ENCODE measurements around the gene ADCY1. TPM values are rescaled to one million over a fixed set of nuclear protein-coding genes. Genes with fewer than 3 reads are reported as not detected.

Gene ADCY1
- total and polyA plus RNA-seq, 4 donors: 0.33 to 20.1 (median 4.1) TPM

DNA sequence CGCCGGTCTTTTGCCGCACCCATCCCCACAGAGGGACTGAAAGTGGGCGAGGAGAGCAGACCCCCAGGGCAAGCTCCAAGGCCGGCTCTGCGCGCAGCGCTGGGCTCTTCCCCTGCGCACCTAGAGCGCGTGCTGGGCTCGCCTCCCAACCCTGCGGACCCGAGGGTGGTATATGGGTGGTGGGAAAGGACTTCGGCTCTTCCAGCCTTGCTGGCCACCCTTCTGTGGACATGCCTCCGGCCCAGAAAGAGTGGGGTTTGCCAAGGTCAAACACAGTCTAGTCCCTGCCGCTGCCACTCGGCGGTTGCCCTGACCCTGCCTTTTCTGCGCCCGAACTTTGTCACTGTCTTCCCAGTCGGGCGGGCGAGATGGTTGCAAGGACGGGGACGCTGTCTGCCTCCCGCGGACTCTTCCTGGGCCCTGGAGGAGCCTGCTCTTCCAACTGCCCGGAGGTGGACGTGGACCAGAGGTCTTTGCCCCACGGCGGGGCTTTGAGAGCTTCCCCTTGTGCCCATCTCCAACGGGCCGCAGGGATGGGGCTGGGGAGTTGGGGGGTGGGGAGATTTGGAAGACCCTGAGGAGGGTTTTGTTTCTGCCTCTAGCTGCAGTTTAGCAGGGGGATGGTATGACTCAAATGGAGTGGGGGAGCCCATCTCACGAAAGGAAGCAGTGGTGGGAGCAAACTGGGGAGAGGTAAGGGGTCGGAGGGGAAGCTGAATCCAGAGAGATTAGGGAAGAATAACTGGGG, 1.5 kb downstream of the ADCY1 start:
- no peak overlapping the region for H3K9ac ChIP-seq (ENCODE audit: low read depth in 1 of 2, low read length in 2 of 2)

GRCh38 chr7:45576249-45576929, 2.2 kb downstream of the ADCY1 start:
- whole genome bisulfite sequencing: 71% methylated on average over 12 of the region's 12 CpGs
- DNase-seq (ENCODE audit: low spot score): no peak
- Histone ChIP-seq H3K27ac (ENCODE audit: low read depth in 1 of 2, low read length in 2 of 2) (no peak overlapping the region), H3K36me3 (ENCODE audit: control insufficient read depth in 4 of 4, insufficient read depth in 3 of 4, low read depth in 1 of 4, low read length in 3 of 4) (no peaks in the 10 kb centered on the region), H3K9me3 (ENCODE audit: control insufficient read depth in 4 of 4, low read length in 3 of 4) (no peaks in the 10 kb centered on the region), H3K27me3 (ENCODE audit: control insufficient read depth in 4 of 4, insufficient read depth in 4 of 4, low read length in 3 of 4) (peaks cover 0 to 11% (median 5%) of the 10 kb centered on the region in 4 donors), H3K4me3 (ENCODE audit: low read depth in 1 of 3, low read length in 3 of 3) (no peak overlapping the region), H3K9ac (ENCODE audit: low read depth in 1 of 2, low read length in 2 of 2) (no peak overlapping the region), H3K4me1 (ENCODE audit: control insufficient read depth in 4 of 4, insufficient read depth in 4 of 4, low read length in 3 of 4) (peaks cover 6 to 15% (median 12%) of the 10 kb centered on the region in 4 donors)
- TF ChIP-seq GABPA (IDR thresholded peaks at IDR 0.05 in 1 of 2, conservative IDR thresholded peaks at IDR 0.05 in 1 of 2) (no peak), FOXA1 (IDR thresholded peaks at IDR 0.05) (no peak), REST (IDR thresholded peaks at IDR 0.05) (no peak), RXRA (IDR thresholded peaks at IDR 0.05) (no peak), FOXA2 (IDR thresholded peaks at IDR 0.05) (no peak), NR2F2 (IDR thresholded peaks at IDR 0.05) (no peak), JUND (IDR thresholded peaks at IDR 0.05) (no peak), SP1 (IDR thresholded peaks at IDR 0.05) (no peak), HNF4G (IDR thresholded peaks at IDR 0.05) (no peak), HNF4A (conservative IDR thresholded peaks at IDR 0.05) (no peak)

More for the DNA sequence above, 1.5 kb downstream of the ADCY1 start:
- Histone ChIP-seq H3K36me3 (ENCODE audit: control insufficient read depth in 4 of 4, insufficient read depth in 3 of 4, low read depth in 1 of 4, low read length in 3 of 4) (no peaks in the 10 kb centered on the region), H3K4me3 (ENCODE audit: low read depth in 1 of 3, low read length in 3 of 3) (peak overlapping the region in 1 of 3 donors; percentile 67), H3K27me3 (ENCODE audit: control insufficient read depth in 4 of 4, insufficient read depth in 4 of 4, low read length in 3 of 4) (peaks cover 0 to 11% (median 5%) of the 10 kb centered on the region in 4 donors), H3K9me3 (ENCODE audit: control insufficient read depth in 4 of 4, low read length in 3 of 4) (no peaks in the 10 kb centered on the region), H3K27ac (ENCODE audit: low read depth in 1 of 2, low read length in 2 of 2) (no peak overlapping the region), H3K4me1 (ENCODE audit: control insufficient read depth in 4 of 4, insufficient read depth in 4 of 4, low read length in 3 of 4) (peaks cover 6 to 15% (median 12%) of the 10 kb centered on the region in 4 donors)
- 12% methylated on average over 36 of the region's 36 CpGs for WGBS
- no peak for TF ChIP-seq FOXA2 (IDR thresholded peaks at IDR 0.05)
- TF ChIP-seq RXRA (IDR thresholded peaks at IDR 0.05): no peak
- TF ChIP-seq SP1 (IDR thresholded peaks at IDR 0.05): no peak
- no peak for TF ChIP-seq HNF4G (IDR thresholded peaks at IDR 0.05)
- no peak for TF ChIP-seq CTCF (IDR thresholded peaks at IDR 0.05; ENCODE audit: low read depth, low read length, missing input control)
- TF ChIP-seq FOXA1 (IDR thresholded peaks at IDR 0.05): no peak
- no peak for TF ChIP-seq REST (IDR thresholded peaks at IDR 0.05)
- TF ChIP-seq GABPA (IDR thresholded peaks at IDR 0.05 in 1 of 2, conservative IDR thresholded peaks at IDR 0.05 in 1 of 2): no peak
- no peak for DNase-seq (ENCODE audit: low spot score)

All from liver (tissue), 9 donors.